HL-60 (cell line): ENCODE data around the gene FAM9C.

Experiments
- DNase-seq, 2 experiments: peaks; one replicate each; pipeline ENCODE4 v3.0.0-alpha.2; 2010 to 2020; ENCODE audit warnings: low read depth in 1 of 2, low spot score in 1 of 2
- H3K27ac ChIP-seq: fragments of 250-450 bp; sonication (Bioruptor Pico); replicated peaks from 2 replicates; pipeline ENCODE4 v1.5.1; 2020; ENCODE audit warnings: mild to moderate bottlenecking, moderate library complexity
- H3K27me3 ChIP-seq: fragments of 250-450 bp; sonication (Bioruptor Pico); 2 replicates; pipeline ENCODE4 v1.5.1; 2021; ENCODE audit warnings: mild to moderate bottlenecking, moderate library complexity; ENCODE audit not compliant: insufficient read depth, poor library complexity, severe bottlenecking
- H3K4me3 ChIP-seq: replicated peaks from 2 replicates; pipeline ENCODE4 v1.5.1; 2011; ENCODE audit warnings: mild to moderate bottlenecking, control low read depth, low read length; ENCODE audit not compliant: insufficient read depth
- GABPA ChIP-seq: IDR thresholded peaks from 2 replicates; pipeline ENCODE4 v1.6.1; 2012; ENCODE audit warnings: low read depth
- POLR2AphosphoS5 ChIP-seq: IDR thresholded peaks from 2 replicates; pipeline ENCODE4 v1.6.1; 2012; ENCODE audit warnings: low read depth
- REST ChIP-seq: IDR thresholded peaks from 2 replicates; pipeline ENCODE4 v1.6.1; 2012; ENCODE audit warnings: low read depth; ENCODE audit not compliant: insufficient replicate concordance
- SPI1 ChIP-seq: IDR thresholded peaks from 2 replicates; pipeline ENCODE4 v1.6.1; 2012; ENCODE audit warnings: low read depth, mild to moderate bottlenecking, borderline replicate concordance
- TF ChIP-seq, protein P1 (sequence below): IDR thresholded peaks from one replicate; pipeline ENCODE4 v1.5.1; 2011; ENCODE audit warnings: low read length, control low read depth, inconsistent platforms; ENCODE audit not compliant: insufficient read depth

The FAM9C gene

DNA sequence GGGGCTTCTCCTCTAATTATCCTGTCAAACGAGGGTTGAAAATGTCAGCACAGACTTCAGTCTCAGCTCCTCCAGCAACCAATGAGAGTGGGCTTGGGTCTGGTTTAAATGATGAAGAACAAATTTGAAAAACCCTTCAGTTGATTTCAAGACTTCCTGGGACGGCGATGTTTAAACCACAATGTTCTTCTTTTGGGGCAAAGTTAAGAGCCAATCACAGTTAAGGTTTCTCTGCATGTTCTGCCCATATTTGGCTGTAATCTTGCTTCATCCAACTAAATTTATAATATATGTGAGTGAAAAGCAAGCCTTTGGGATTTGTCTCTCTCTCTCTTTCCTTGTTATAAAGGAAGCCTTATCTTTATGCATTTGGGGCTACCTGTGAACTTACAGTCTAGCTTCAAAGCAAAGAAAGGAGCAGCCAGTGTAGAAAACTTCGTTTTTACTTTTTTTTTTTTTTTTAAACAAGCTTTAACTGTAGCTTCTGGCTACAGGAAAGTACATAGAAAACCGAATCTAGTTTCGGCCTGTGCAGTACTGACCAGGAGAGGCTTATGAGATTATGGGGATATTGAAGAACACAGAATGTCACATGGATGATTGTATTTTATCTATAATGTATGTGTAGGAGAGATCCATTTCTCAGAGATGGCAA is 46.8 kb upstream of the FAM9C start:
- H3K27ac ChIP-seq = peak overlapping the region; percentile 97
- DNase-seq = peak; percentile 61 to 86
- H3K27me3 ChIP-seq = no peaks in the 10 kb centered on the region
- no peak overlapping the region for H3K4me3 ChIP-seq
- no peak for TF ChIP-seq GABPA
- no peak for TF ChIP-seq SPI1
- no peak for TF ChIP-seq POLR2AphosphoS5
- TF ChIP-seq, protein P1, sequence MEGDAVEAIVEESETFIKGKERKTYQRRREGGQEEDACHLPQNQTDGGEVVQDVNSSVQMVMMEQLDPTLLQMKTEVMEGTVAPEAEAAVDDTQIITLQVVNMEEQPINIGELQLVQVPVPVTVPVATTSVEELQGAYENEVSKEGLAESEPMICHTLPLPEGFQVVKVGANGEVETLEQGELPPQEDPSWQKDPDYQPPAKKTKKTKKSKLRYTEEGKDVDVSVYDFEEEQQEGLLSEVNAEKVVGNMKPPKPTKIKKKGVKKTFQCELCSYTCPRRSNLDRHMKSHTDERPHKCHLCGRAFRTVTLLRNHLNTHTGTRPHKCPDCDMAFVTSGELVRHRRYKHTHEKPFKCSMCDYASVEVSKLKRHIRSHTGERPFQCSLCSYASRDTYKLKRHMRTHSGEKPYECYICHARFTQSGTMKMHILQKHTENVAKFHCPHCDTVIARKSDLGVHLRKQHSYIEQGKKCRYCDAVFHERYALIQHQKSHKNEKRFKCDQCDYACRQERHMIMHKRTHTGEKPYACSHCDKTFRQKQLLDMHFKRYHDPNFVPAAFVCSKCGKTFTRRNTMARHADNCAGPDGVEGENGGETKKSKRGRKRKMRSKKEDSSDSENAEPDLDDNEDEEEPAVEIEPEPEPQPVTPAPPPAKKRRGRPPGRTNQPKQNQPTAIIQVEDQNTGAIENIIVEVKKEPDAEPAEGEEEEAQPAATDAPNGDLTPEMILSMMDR = no peak
- no peak for TF ChIP-seq REST

DNA sequence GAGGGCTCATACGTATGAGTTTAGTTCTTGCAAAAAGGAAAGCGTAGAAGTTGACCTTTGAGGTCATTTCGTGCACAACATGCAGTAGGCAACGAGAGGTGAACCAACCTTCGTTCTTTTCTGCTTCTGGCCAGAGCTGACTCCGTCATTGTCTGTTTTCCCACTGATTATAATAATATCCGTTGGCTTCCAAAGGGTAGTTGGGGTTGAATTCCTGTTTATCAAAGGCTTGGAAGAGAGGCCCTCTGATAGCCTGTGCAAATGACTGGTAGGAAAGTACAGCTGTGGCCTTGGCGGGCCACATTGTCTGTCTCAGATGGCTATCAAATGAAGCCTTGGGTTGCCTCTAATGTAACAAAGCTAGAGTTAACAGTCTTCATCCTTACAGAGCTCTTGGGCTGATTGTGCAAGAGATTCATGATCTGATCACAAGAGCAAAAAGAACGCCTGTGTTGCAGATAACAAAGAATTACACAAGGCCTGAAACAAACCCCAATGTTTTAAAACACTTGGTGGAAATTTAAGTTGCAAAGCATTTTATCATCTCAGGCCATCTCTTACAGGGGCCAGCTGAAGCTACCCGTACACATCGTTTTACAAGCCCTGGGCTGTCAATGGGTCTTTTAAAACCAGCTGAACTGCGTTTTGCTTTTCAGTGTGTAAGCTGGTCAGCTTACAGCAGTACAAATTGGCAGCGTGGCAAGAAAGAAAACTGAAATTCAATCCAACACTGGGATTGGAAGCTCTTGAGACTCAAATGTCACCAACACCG is 46.1 kb upstream of the FAM9C start:
- H3K27ac ChIP-seq = peak overlapping the region; percentile 97
- H3K27me3 ChIP-seq = no peaks in the 10 kb centered on the region
- no peak overlapping the region for H3K4me3 ChIP-seq
- peak; percentile 78 to 88 for DNase-seq
- TF ChIP-seq SPI1 (no peak), POLR2AphosphoS5 (peak; percentile 23; the same call in 1 of the 2 replicates)

DNA sequence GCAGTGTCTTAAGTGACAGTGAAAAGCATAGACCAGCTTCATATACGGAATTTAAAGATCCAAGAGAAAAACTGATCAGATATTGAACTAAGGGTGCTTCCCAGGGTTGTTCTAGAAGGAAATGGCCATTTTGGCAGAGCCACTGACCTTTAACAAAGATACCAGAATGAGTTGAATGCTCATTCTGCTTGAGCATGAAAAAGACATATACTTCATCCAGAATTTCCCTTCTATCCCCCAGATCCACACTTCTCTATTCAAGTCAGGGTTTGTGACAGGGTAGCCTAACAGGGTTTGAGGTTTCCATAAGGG is 45.6 kb upstream of the FAM9C start:
- Histone ChIP-seq H3K27me3 (no peaks in the 10 kb centered on the region), H3K4me3 (no peak overlapping the region), H3K27ac (peak overlapping the region; percentile 97)
- TF ChIP-seq SPI1 = peak; percentile 47; the same call in 1 of the 2 replicates
- no peak for TF ChIP-seq GABPA
- DNase-seq = no peak

GRCh38 chrX:13088156-13088487 is 43.7 kb upstream of the FAM9C start:
- TF ChIP-seq REST = no peak
- TF ChIP-seq SPI1 = no peak
- no peak for TF ChIP-seq GABPA
- TF ChIP-seq POLR2AphosphoS5 = no peak
- TF ChIP-seq, protein P1 = no peak
- Histone ChIP-seq H3K4me3 (no peak overlapping the region), H3K27me3 (no peaks in the 10 kb centered on the region), H3K27ac (peak overlapping the region; percentile 97)
- peak in 1 of 2 experiments; percentile 63 for DNase-seq
